Measurements from ENCODE around the gene ACVR1B. TPM values are rescaled to one million over a fixed set of nuclear protein-coding genes. Genes with fewer than 3 reads are reported as not detected.

Gene ACVR1B
- total and polyA plus RNA-seq, 2 donors (not counting 3 experiments of a cell fraction or from before 2014, with no cell fraction given) = 29.0 to 33.7 TPM

DNA sequence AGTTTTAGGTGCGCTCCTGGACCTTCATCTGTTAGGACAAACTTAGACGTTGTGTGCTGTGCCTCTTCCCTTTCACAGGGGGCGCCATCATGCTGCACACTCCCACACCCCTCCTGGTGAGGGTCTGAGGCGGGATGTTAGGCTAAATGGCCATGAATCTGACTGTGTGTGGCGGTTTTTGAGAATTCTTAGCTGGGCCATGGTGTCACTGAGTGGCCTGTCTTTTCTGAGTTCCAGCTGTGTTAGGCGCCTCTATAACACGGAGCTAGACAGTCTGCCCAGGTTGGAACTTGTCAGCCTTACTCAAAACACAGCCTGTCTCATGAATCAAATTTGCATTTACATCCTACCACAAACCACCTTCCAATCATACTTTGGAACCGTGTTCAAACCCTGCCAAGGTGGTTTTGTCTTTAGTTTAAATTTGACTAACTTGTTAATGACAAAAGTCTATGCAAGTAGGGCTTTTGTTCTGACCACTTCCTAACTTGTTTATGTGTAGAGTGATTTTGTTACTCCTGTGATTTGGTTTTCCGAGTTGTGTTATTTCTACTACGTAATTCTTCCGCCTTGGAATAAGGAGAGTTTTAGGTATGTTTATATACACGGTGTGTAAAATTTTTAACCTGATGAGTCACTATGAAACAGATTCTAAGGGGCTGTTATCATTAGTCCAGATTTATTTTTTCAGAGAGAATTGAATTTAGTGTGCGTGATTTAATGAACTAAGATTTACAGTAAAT is 19.6 kb downstream of the ACVR1B start:
- Histone ChIP-seq H3K79me2 (ENCODE audit: control insufficient read depth, insufficient read depth, low read length) (peaks cover 70% of the 10 kb centered on the region), H3K4me1 (ENCODE audit: control insufficient read depth, extremely low read depth, insufficient read depth, low read length) (peaks cover 70% of the 10 kb centered on the region), H3K36me3 (ENCODE audit: control insufficient read depth in 2 of 2, extremely low read depth in 1 of 2, insufficient read depth in 2 of 2, low read length in 2 of 2) (peaks cover 5 to 6% of the 10 kb centered on the region in 2 experiments), H3K9me1 (replicated peaks; ENCODE audit: control insufficient read depth, extremely low read depth, insufficient read depth, low read length) (no peaks in the 10 kb centered on the region), H4K20me1 (replicated peaks; ENCODE audit: control insufficient read depth, extremely low read depth, insufficient read depth, low read length) (no peaks in the 10 kb centered on the region), H3K9ac (replicated peaks; ENCODE audit: extremely low read depth, insufficient read depth, low read length) (peak overlapping the region; percentile 73), H3K4me2 (ENCODE audit: insufficient read depth, low read length) (peak overlapping the region; percentile 62), H2AFZ (ENCODE audit: low read depth, low read length) (no peak overlapping the region), H3K27me3 (ENCODE audit: control insufficient read depth in 2 of 2, insufficient read depth in 2 of 2, low read length in 2 of 2) (no peaks in the 10 kb centered on the region), H3K4me3 (replicated peaks in 1 of 3; ENCODE audit: insufficient read depth in 1 of 3, low read depth in 1 of 3, low read length in 3 of 3) (peak overlapping the region in 1 of 3 experiments; percentile 3), H3K27ac (ENCODE audit: insufficient read depth, low read depth, low read length) (peak overlapping the region; percentile 98), H3K9me3 (replicated peaks; ENCODE audit: control insufficient read depth, insufficient read depth, low read length) (no peaks in the 10 kb centered on the region)
- CTCF ChIA-PET = interaction anchor here (0.6 to 5.7 kb wide), 20 partner anchors 9 to 83 kb away, joined by 3 to 39 read pairs (median 6); partner anchors contain the start of genes ACVR1B and ANKRD33
- FAIRE-seq = peak; percentile 50
- dilution Hi-C loops (cut with MboI; ENCODE audit: extremely low pct_ligation_motif_present, low sequenced_read_pairs) = no loop called here
- peak; percentile 89 for DNase-seq (ENCODE audit: low read depth, low spot score)
- intact Hi-C loops (cut with micrococcal nuclease) = loop anchor here (1.0 kb wide), 4 partner anchors 9 to 49 kb away; no protein-coding TSS in a partner anchor
- BruUV-seq (replicated peaks) = TSS peak; percentile 78
- POLR2A ChIA-PET = no interaction called here
- TF ChIP-seq, protein P1, sequence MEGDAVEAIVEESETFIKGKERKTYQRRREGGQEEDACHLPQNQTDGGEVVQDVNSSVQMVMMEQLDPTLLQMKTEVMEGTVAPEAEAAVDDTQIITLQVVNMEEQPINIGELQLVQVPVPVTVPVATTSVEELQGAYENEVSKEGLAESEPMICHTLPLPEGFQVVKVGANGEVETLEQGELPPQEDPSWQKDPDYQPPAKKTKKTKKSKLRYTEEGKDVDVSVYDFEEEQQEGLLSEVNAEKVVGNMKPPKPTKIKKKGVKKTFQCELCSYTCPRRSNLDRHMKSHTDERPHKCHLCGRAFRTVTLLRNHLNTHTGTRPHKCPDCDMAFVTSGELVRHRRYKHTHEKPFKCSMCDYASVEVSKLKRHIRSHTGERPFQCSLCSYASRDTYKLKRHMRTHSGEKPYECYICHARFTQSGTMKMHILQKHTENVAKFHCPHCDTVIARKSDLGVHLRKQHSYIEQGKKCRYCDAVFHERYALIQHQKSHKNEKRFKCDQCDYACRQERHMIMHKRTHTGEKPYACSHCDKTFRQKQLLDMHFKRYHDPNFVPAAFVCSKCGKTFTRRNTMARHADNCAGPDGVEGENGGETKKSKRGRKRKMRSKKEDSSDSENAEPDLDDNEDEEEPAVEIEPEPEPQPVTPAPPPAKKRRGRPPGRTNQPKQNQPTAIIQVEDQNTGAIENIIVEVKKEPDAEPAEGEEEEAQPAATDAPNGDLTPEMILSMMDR (IDR thresholded peaks at IDR 0.05; ENCODE audit: extremely low read depth in 1 of 2, insufficient read depth in 1 of 2, low read depth in 1 of 2, low read length in 2 of 2) = peak; percentile 82 to 85
- TF ChIP-seq, protein P2, sequence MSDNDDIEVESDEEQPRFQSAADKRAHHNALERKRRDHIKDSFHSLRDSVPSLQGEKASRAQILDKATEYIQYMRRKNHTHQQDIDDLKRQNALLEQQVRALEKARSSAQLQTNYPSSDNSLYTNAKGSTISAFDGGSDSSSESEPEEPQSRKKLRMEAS (IDR thresholded peaks at IDR 0.05; ENCODE audit: insufficient read depth, insufficient read length) = no peak
- peak; percentile 21 for TF ChIP-seq GATA2 (IDR thresholded peaks at IDR 0.05; ENCODE audit: insufficient read depth, insufficient read length, low read depth, low read length)
- peak; percentile 87 for TF ChIP-seq FOS (IDR thresholded peaks at IDR 0.05; ENCODE audit: borderline replicate concordance, insufficient read depth, low read length)
- TF ChIP-seq JUN (IDR thresholded peaks at IDR 0.05; ENCODE audit: borderline replicate concordance, insufficient read depth, insufficient read length, low read depth) = peak; percentile 87
